ENCODE measurements around the gene CABYR.

- TF ChIP-seq EZH2 (conservative IDR thresholded peaks at IDR 0.05; ENCODE audit: low read depth, low read length): no peak
- no peak for TF ChIP-seq ZNF644 (CRISPR knock-in tag; IDR thresholded peaks at IDR 0.05; ENCODE audit: low read depth)
- TF ChIP-seq ZNF687 (CRISPR knock-in tag; IDR thresholded peaks at IDR 0.05): no peak
- TF ChIP-seq FOXJ3 (CRISPR knock-in tag; IDR thresholded peaks at IDR 0.05; ENCODE audit: borderline replicate concordance): no peak
- TF ChIP-seq GMEB1 (CRISPR knock-in tag; IDR thresholded peaks at IDR 0.05; ENCODE audit: borderline replicate concordance): no peak
- no peak for TF ChIP-seq MAZ (IDR thresholded peaks at IDR 0.05; ENCODE audit: borderline replicate concordance, low read depth, low read length)
- TF ChIP-seq MAZ (CRISPR knock-in tag; IDR thresholded peaks at IDR 0.05; ENCODE audit: low read depth): no peak
- no peak for TF ChIP-seq MNT (IDR thresholded peaks at IDR 0.05)
These were observed 12.5 kb upstream of the CABYR start for GRCh38 chr18:24126155-24126961.

Measured in HepG2 (cell line).